H9 (cell line): ENCODE results near the gene ARMS2. TPM values are rescaled to one million over a fixed set of nuclear protein-coding genes. Genes with fewer than 3 reads are reported as not detected.
A peak's percentile ranks its signal among the peaks of the same experiment; 100 is the strongest.

Experiments used
- DNase-seq: peaks from one replicate; pipeline ENCODE4 v3.0.0-alpha.2; 2017
- H2AFZ ChIP-seq: one replicate; pipeline ENCODE4 v1.6.1; 2013; ENCODE audit warnings: mild to moderate bottlenecking, low read length, control low read depth, moderate library complexity
- H2AK5ac ChIP-seq: 2 replicates; pipeline ENCODE4 v1.6.1; 2013; ENCODE audit warnings: low read length, control low read depth, mixed read lengths; ENCODE audit not compliant: insufficient read length
- H2BK120ac ChIP-seq: one replicate; pipeline ENCODE4 v1.6.1; 2013; ENCODE audit warnings: low read depth, mild to moderate bottlenecking, low read length, control low read depth, inconsistent platforms; ENCODE audit not compliant: poor library complexity, severe bottlenecking
- H2BK12ac ChIP-seq: 2 replicates; pipeline ENCODE4 v1.6.1; 2013; ENCODE audit warnings: low read length, control low read depth, mixed read lengths, low read depth; ENCODE audit not compliant: insufficient read length
- H2BK15ac ChIP-seq: 2 replicates; pipeline ENCODE4 v1.6.1; 2013; ENCODE audit warnings: low read depth, low read length, control low read depth
- H2BK20ac ChIP-seq: one replicate; pipeline ENCODE4 v1.6.1; 2013; ENCODE audit warnings: low read depth, mild to moderate bottlenecking, low read length, control low read depth, inconsistent platforms; ENCODE audit not compliant: poor library complexity, severe bottlenecking
- H2BK5ac ChIP-seq: 2 replicates; pipeline ENCODE4 v1.6.1; 2013; ENCODE audit warnings: low read length, control low read depth, mixed read lengths; ENCODE audit not compliant: insufficient read length
- H3K14ac ChIP-seq: 2 replicates; pipeline ENCODE4 v1.6.1; 2013; ENCODE audit warnings: low read length, control low read depth; ENCODE audit not compliant: insufficient read depth
- H3K18ac ChIP-seq: 2 replicates; pipeline ENCODE4 v1.6.1; 2013; ENCODE audit warnings: low read depth, mild to moderate bottlenecking, mixed read lengths, low read length, control low read depth; ENCODE audit not compliant: insufficient read length
- H3K23ac ChIP-seq: 2 replicates; pipeline ENCODE4 v1.6.1; 2013; ENCODE audit warnings: low read length, control low read depth, mixed read lengths, low read depth; ENCODE audit not compliant: insufficient read length
- H3K23me2 ChIP-seq: 2 replicates; pipeline ENCODE4 v1.6.1; 2013; ENCODE audit warnings: low read depth, mild to moderate bottlenecking, mixed read lengths, low read length, control low read depth; ENCODE audit not compliant: insufficient read length, poor library complexity, severe bottlenecking
- H3K27ac ChIP-seq: 2 replicates; pipeline ENCODE4 v1.5.1; 2013; ENCODE audit warnings: low read length, control low read depth, mixed read lengths, low read depth; ENCODE audit not compliant: insufficient read length
- H3K27me3 ChIP-seq: 2 replicates; pipeline ENCODE4 v1.6.1; 2013; ENCODE audit warnings: low read length, control low read depth, inconsistent platforms; ENCODE audit not compliant: insufficient read depth
- H3K4ac ChIP-seq: 2 replicates; pipeline ENCODE4 v1.6.1; 2013; ENCODE audit warnings: low read depth, mild to moderate bottlenecking, control low read depth, inconsistent platforms, low read length, moderate library complexity
- H3K4me1 ChIP-seq: 2 replicates; pipeline ENCODE4 v1.6.1; 2013; ENCODE audit warnings: low read length, control low read depth, inconsistent platforms; ENCODE audit not compliant: insufficient read depth
- H3K4me2 ChIP-seq: 2 replicates; pipeline ENCODE4 v1.6.1; 2013; ENCODE audit warnings: low read length, control low read depth, mixed read lengths; ENCODE audit not compliant: insufficient read length, insufficient read depth
- H3K56ac ChIP-seq: 2 replicates; pipeline ENCODE4 v1.6.1; 2013; ENCODE audit warnings: low read depth, mild to moderate bottlenecking, mixed read lengths, low read length, control low read depth; ENCODE audit not compliant: insufficient read length
- H3K79me1 ChIP-seq: 2 replicates; pipeline ENCODE4 v1.6.1; 2013; ENCODE audit warnings: low read depth, mild to moderate bottlenecking, moderate library complexity, low read length, control low read depth, inconsistent platforms; ENCODE audit not compliant: insufficient read depth, poor library complexity, severe bottlenecking
- H3K79me2 ChIP-seq: 2 replicates; pipeline ENCODE4 v1.6.1; 2013; ENCODE audit warnings: low read length, control low read depth, inconsistent platforms; ENCODE audit not compliant: insufficient read depth
- H3K9ac ChIP-seq: 2 replicates; pipeline ENCODE4 v1.6.1; 2013; ENCODE audit warnings: low read length, control low read depth, mixed read lengths; ENCODE audit not compliant: insufficient read length; ENCODE audit errors: extremely low read depth
- H3K9me3 ChIP-seq: one replicate; pipeline ENCODE4 v1.6.1; 2013; ENCODE audit warnings: low read depth, low read length, inconsistent platforms; ENCODE audit not compliant: control insufficient read depth
- H3T11ph ChIP-seq: one replicate; pipeline ENCODE4 v1.6.1; 2013; ENCODE audit warnings: mild to moderate bottlenecking, low read length, control low read depth, inconsistent platforms
- H4K20me1 ChIP-seq: one replicate; pipeline ENCODE4 v1.6.1; 2013; ENCODE audit not compliant: control insufficient read depth, insufficient read length, insufficient read depth
- H4K5ac ChIP-seq: 2 replicates; pipeline ENCODE4 v1.6.1; 2013; ENCODE audit warnings: low read depth, mild to moderate bottlenecking, mixed read lengths, low read length, control low read depth; ENCODE audit not compliant: insufficient read length
- H4K8ac ChIP-seq: replicated peaks from 2 replicates; pipeline ENCODE4 v1.6.1; 2013; ENCODE audit warnings: low read length, control low read depth, mixed read lengths, low read depth; ENCODE audit not compliant: insufficient read length
- H4K91ac ChIP-seq: 2 replicates; pipeline ENCODE4 v1.6.1; 2013; ENCODE audit warnings: low read depth, mild to moderate bottlenecking, moderate library complexity, mixed read lengths, low read length, control low read depth; ENCODE audit not compliant: insufficient read length
- H3K27ac Mint-ChIP-seq, 3 experiments: 2 replicates in 2 of 3; 3 replicates in 1 of 3; pipeline ENCODE4 v1.8.0; 2020 to 2021; ENCODE audit warnings: mixed read lengths in 3 of 3, mild to moderate bottlenecking in 1 of 3, moderate library complexity in 1 of 3
- H3K27me3 Mint-ChIP-seq: 2 replicates; pipeline ENCODE4 v1.8.0; 2021; ENCODE audit warnings: low read depth, mild to moderate bottlenecking, moderate library complexity, mixed read lengths
- H3K36me3 Mint-ChIP-seq, 3 experiments: 2 replicates in 2 of 3; 3 replicates in 1 of 3; pipeline ENCODE4 v1.8.0; 2020 to 2021; ENCODE audit warnings: low read depth in 3 of 3, mixed read lengths in 3 of 3; ENCODE audit not compliant: insufficient read depth in 1 of 3
- H3K4me1 Mint-ChIP-seq, 2 experiments: 2 replicates each; pipeline ENCODE4 v1.8.0; 2020; ENCODE audit warnings: mixed read lengths in 2 of 2
- H3K4me3 Mint-ChIP-seq, 2 experiments: 2 replicates in 1 of 2; 3 replicates in 1 of 2; pipeline ENCODE4 v1.8.0; 2020 to 2021; ENCODE audit warnings: mild to moderate bottlenecking in 2 of 2, mixed read lengths in 2 of 2, moderate library complexity in 1 of 2
- H3K9me3 Mint-ChIP-seq, 2 experiments: 2 replicates in 1 of 2; 3 replicates in 1 of 2; pipeline ENCODE4 v1.8.0; 2020; ENCODE audit warnings: mild to moderate bottlenecking in 2 of 2, mixed read lengths in 2 of 2, moderate library complexity in 1 of 2
- CTCF ChIP-seq: fragments of 200-600 bp; sonication (generic); conservative IDR thresholded peaks from 3 replicates; pipeline ENCODE4 v1.8.0; 2021; ENCODE audit warnings: antibody characterized with exemption, mild to moderate bottlenecking
- WGBS: extraction: QIAGEN DNeasy Blood & Tissue Kit; methylation state at CpG from one replicate; pipeline ENCODE4 v1.1.7; 2013; ENCODE audit warnings: missing lambda C conversion rate, low lambda C conversion rate, mixed read lengths; ENCODE audit not compliant: insufficient read length; ENCODE audit errors: extremely low coverage; 5-methylcytosine and 5-hydroxymethylcytosine counted together
- total RNA-seq: library from RNA; stranded (reverse); gene quantifications from 2 replicates; pipeline ENCODE4 v1.2.1, GENCODE V29; 2021

Gene ARMS2
- total RNA-seq, 1 experiment from 2014 or later = not detected

- H3K23ac ChIP-seq = no peak overlapping the region
- no peak overlapping the region for H3K27ac ChIP-seq
- peak overlapping the region; percentile 64 to 81 for H3K4me3 Mint-ChIP-seq
- H2BK5ac ChIP-seq = no peak overlapping the region
- no peak overlapping the region for H2BK15ac ChIP-seq
- no peak overlapping the region for H2AFZ ChIP-seq
- H4K20me1 ChIP-seq = no peaks in the 10 kb centered on the region
- H2BK12ac ChIP-seq = no peak overlapping the region
- H3K4me2 ChIP-seq = peak overlapping the region; percentile 61
- peaks cover 30% of the 10 kb centered on the region for H3K27me3 ChIP-seq
- H4K8ac ChIP-seq = no peak overlapping the region
- no CpG with 5 or more reads among the region's 95 CpGs for WGBS
- no peak overlapping the region for H3K9ac ChIP-seq
- no peaks in the 10 kb centered on the region; a peak in 2 of 5 replicates for H3K9me3 Mint-ChIP-seq
- H2BK20ac ChIP-seq = no peak overlapping the region
- no peaks in the 10 kb centered on the region for H3K9me3 ChIP-seq
- no peak overlapping the region for H4K91ac ChIP-seq
- H2AK5ac ChIP-seq = no peak overlapping the region
- peaks cover 79% of the 10 kb centered on the region for H3K27me3 Mint-ChIP-seq
- no peak overlapping the region for H3K27ac Mint-ChIP-seq
- peaks cover 17% of the 10 kb centered on the region for H3K23me2 ChIP-seq
- H4K5ac ChIP-seq = no peak overlapping the region
- 0 out of 7 replicates have a peak, but pooled peaks cover 0 to 3% (median 0%) of the 10 kb centered on the region in 3 experiments for H3K36me3 Mint-ChIP-seq
- H3K4ac ChIP-seq = no peak overlapping the region
- H3K79me1 ChIP-seq = no peaks in the 10 kb centered on the region
- H2BK120ac ChIP-seq = no peak overlapping the region
- H3K18ac ChIP-seq = no peak overlapping the region
- no peak for TF ChIP-seq CTCF
- H3K14ac ChIP-seq = no peak overlapping the region; the same call in 1 of the 2 replicates
- no peaks in the 10 kb centered on the region for H3K79me2 ChIP-seq
- H3K4me1 Mint-ChIP-seq = peaks cover 19 to 35% of the 10 kb centered on the region in 2 experiments
- DNase-seq = no peak
- no peak overlapping the region for H3T11ph ChIP-seq
- H3K4me1 ChIP-seq = no peaks in the 10 kb centered on the region
- H3K56ac ChIP-seq = no peak overlapping the region
Measured at GRCh38 chr10:122461729-122462532, 7.5 kb downstream of the ARMS2 start.
